SK-N-MC (cell line): ENCODE results near the gene MALRD1.

ENCODE experiments used
- FOXP2 ChIP-seq: optimal IDR thresholded peaks from 2 replicates; pipeline ENCODE3; 2011; ENCODE audit warnings: mild to moderate bottlenecking, moderate library complexity; ENCODE audit not compliant: insufficient read depth; ENCODE audit errors: extremely low read length, control extremely low read depth
- POLR2AphosphoS5 ChIP-seq: IDR thresholded peaks from 2 replicates; pipeline ENCODE4 v1.6.1; 2012; ENCODE audit warnings: mild to moderate bottlenecking, low read depth, low read length, borderline replicate concordance

DNA sequence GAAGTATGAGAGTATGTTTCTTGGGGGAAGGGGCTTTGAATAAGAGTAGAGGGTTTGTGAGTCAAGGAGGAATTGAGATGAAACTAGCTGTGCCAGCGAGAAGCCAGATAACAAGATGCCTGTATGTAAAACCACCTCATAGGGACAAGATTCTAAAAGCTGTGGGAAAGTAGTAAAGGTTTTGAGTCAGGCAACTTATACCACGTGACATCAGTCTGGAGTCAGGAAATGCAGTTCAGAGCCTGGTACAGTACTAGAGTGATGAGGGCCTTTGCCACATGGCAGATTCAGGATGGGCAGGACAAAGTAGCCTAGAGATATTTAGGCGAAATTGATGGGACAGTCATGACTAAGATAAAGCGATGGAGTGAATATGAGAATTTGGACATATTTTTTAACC lies 627.5 kb downstream of the MALRD1 start:
- TF ChIP-seq FOXP2 (no peak), POLR2AphosphoS5 (no peak)
